CD4-positive, alpha-beta T cell treated with Interleukin-6 at 100 ng/mL for 8 hours (primary cell): Measurements from ENCODE around the gene SIGLEC10.

Source experiments
- DNase-seq: peaks from one replicate; pipeline ENCODE4 v3.0.0-alpha.2; 2020; ENCODE audit warnings: mixed read lengths, low spot score

SIGLEC10 gene

GRCh38 chr19:51365211-51365964 is 52.1 kb downstream of the SIGLEC10 start:
- DNase-seq: no peak

- DNase-seq: no peak
Measured at GRCh38 chr19:51364200-51365106, 53.0 kb downstream of the SIGLEC10 start.

- DNase-seq: no peak
Measured at GRCh38 chr19:51361239-51361638, 56.2 kb downstream of the SIGLEC10 start.
